CD4-positive, alpha-beta T cell (primary cell): ENCODE measurements around the gene CCNJL. TPM values are rescaled to one million over a fixed set of nuclear protein-coding genes. Genes with fewer than 3 reads are reported as not detected.

ENCODE experiments used
- ATAC-seq: fragments of 200-7000 bp; cut with Tn5 transposase; one replicate; pipeline ENCODE4 v1.10.0; 2022; ENCODE audit warnings: mild to moderate bottlenecking; ENCODE audit not compliant: poor library complexity
- CTCF ChIA-PET: fragments of 350-600 bp; sonication (Branson Sonifier 250); formaldehyde crosslinking; loops from one replicate; lab custom pipeline; 2021; ENCODE audit warnings: antibody characterized with exemption, inconsistent platforms; lab: Charles Lee
- POLR2A ChIA-PET: fragments of 350-600 bp; sonication (Branson Sonifier 250); formaldehyde crosslinking; loops from one replicate; lab custom pipeline; 2021; ENCODE audit warnings: antibody characterized with exemption, inconsistent platforms; lab: Charles Lee
- DNase-seq, 14 experiments: peaks; one replicate each; pipeline ENCODE4 v3.0.0-alpha.2; 2013 to 2020; ENCODE audit warnings: mixed read lengths in 2 of 14
- H3K27ac ChIP-seq, 2 donors: one replicate each; pipeline versions ENCODE4 v1.5.1 to v1.7.0; 2013; ENCODE audit warnings: low read length in 2 of 2, low read depth in 1 of 2, mild to moderate bottlenecking in 1 of 2
- H3K27me3 ChIP-seq, 2 experiments: 1 replicate in 1 of 2; 2 replicates in 1 of 2; pipeline versions ENCODE4 v1.6.1 to v1.7.0; 2013; ENCODE audit warnings: low read length in 2 of 2, control low read depth in 1 of 2, mild to moderate bottlenecking in 1 of 2, moderate library complexity in 1 of 2; ENCODE audit not compliant: insufficient read depth in 2 of 2, control insufficient read depth in 1 of 2
- H3K36me3 ChIP-seq: one replicate; pipeline ENCODE4 v1.6.1; 2013; ENCODE audit warnings: low read length, control low read depth; ENCODE audit not compliant: insufficient read depth
- H3K4me1 ChIP-seq: one replicate; pipeline ENCODE4 v1.6.1; 2013; ENCODE audit warnings: low read length, control low read depth; ENCODE audit not compliant: insufficient read depth
- H3K4me3 ChIP-seq: one replicate; pipeline ENCODE4 v1.5.1; 2013; ENCODE audit warnings: mild to moderate bottlenecking, low read length, moderate library complexity
- H3K9me3 ChIP-seq, 2 experiments: 1 replicate in 1 of 2; 2 replicates in 1 of 2; pipeline versions ENCODE4 v1.6.1 to v1.7.0; 2013; ENCODE audit warnings: low read length in 2 of 2, mild to moderate bottlenecking in 2 of 2, control low read depth in 1 of 2, moderate library complexity in 1 of 2; ENCODE audit not compliant: control insufficient read depth in 1 of 2, insufficient read depth in 1 of 2
- H3K27ac Mint-ChIP-seq: one replicate; pipeline ENCODE4 v1.8.0; 2020; ENCODE audit warnings: mixed read lengths
- H3K27me3 Mint-ChIP-seq: one replicate; pipeline ENCODE4 v1.8.0; 2021; ENCODE audit warnings: mixed read lengths
- H3K36me3 Mint-ChIP-seq: one replicate; pipeline ENCODE4 v1.8.0; 2021; ENCODE audit warnings: low read depth, mixed read lengths
- H3K4me1 Mint-ChIP-seq: one replicate; pipeline ENCODE4 v1.8.0; 2021; ENCODE audit warnings: low read depth, mixed read lengths
- H3K4me3 Mint-ChIP-seq: one replicate; pipeline ENCODE4 v1.8.0; 2020; ENCODE audit warnings: mild to moderate bottlenecking, mixed read lengths
- H3K9me3 Mint-ChIP-seq: one replicate; pipeline ENCODE4 v1.8.0; 2020; ENCODE audit warnings: mixed read lengths
- intact Hi-C, 2 experiments: fragments of 100-400 bp; cut with DNase I in 1 of 2; cut with micrococcal nuclease in 1 of 2; formaldehyde crosslinking; loops; one replicate each; pipeline versions ENCODE4 v1.15.1 to v1.9.0; 2023 to 2025; cut with DNase I, micrococcal nuclease
- total RNA-seq, 174 experiments: library from RNA in 2 of 174; stranded (reverse) in 2 of 174; gene quantifications; one replicate each; pipeline ENCODE4 v1.2.3 and lab custom pipeline; 2021 to 2026
- TF ChIP-seq, protein P1 (sequence below): fragments of 200-600 bp; IDR thresholded peaks from one replicate; pipeline ENCODE4 v1.8.0; 2022; ENCODE audit warnings: antibody characterized with exemption, mild to moderate bottlenecking

The CCNJL gene
- total RNA-seq, 2 experiments from 2014 or later = not detected

DNA sequence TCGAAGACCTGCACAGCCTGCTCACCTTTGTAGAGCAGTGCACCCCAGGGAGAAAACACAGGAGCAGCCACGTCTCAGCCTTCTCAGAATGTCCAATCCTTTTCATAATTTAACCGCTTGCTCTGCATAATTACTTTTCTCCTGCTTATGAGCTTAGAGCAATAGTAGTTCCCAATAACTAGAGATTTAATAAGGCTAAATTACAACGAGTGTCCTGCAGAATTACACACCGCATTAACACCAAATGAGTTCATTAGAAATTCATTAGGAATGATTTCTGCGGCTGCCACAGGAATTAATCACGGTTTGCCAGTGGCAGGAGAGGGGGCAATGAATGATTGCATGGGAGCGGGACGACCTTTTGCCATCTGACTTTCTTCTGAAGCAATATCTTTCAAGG lies 101.8 kb downstream of the CCNJL start:
- Mint-ChIP-seq H3K4me3 (no peak overlapping the region), H3K36me3 (no peaks in the 10 kb centered on the region), H3K4me1 (no peaks in the 10 kb centered on the region), H3K27ac (no peak overlapping the region), H3K9me3 (no peaks in the 10 kb centered on the region), H3K27me3 (no peaks in the 10 kb centered on the region)
- no peak for ATAC-seq
- no peaks in the 10 kb centered on the region for H3K27me3 ChIP-seq
- TF ChIP-seq, protein P1, sequence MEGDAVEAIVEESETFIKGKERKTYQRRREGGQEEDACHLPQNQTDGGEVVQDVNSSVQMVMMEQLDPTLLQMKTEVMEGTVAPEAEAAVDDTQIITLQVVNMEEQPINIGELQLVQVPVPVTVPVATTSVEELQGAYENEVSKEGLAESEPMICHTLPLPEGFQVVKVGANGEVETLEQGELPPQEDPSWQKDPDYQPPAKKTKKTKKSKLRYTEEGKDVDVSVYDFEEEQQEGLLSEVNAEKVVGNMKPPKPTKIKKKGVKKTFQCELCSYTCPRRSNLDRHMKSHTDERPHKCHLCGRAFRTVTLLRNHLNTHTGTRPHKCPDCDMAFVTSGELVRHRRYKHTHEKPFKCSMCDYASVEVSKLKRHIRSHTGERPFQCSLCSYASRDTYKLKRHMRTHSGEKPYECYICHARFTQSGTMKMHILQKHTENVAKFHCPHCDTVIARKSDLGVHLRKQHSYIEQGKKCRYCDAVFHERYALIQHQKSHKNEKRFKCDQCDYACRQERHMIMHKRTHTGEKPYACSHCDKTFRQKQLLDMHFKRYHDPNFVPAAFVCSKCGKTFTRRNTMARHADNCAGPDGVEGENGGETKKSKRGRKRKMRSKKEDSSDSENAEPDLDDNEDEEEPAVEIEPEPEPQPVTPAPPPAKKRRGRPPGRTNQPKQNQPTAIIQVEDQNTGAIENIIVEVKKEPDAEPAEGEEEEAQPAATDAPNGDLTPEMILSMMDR = no peak
- H3K4me1 ChIP-seq = no peaks in the 10 kb centered on the region
- no peak overlapping the region for H3K4me3 ChIP-seq
- intact Hi-C loops = no loop called here
- no peaks in the 10 kb centered on the region for H3K9me3 ChIP-seq
- ChIA-PET POLR2A (no interaction called here), CTCF (no interaction called here)
- H3K27ac ChIP-seq = no peak overlapping the region
- no peaks in the 10 kb centered on the region for H3K36me3 ChIP-seq
- no peak for DNase-seq

DNA sequence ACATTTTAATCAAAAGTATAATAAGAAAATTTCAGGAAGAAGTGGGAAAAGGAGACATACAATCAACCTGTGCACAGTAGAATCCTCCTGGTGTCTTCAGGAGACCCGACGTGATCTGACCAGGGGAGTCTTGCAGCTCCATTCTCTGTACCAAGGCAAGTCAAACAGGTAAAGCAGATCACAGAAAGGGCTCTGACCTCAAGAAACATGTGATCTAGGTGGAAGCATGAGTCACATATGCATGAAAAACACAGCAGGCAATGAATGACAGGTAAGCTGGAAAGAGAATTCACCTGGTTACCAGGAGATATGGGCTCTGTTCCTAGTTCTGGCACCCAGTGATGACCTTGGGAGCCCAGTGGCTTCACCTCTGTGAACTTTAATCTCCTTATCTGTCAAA lies 102.4 kb downstream of the CCNJL start:
- Mint-ChIP-seq H3K4me3 (no peak overlapping the region), H3K4me1 (no peaks in the 10 kb centered on the region), H3K27me3 (no peaks in the 10 kb centered on the region), H3K9me3 (no peaks in the 10 kb centered on the region), H3K36me3 (no peaks in the 10 kb centered on the region), H3K27ac (no peak overlapping the region)
- H3K4me1 ChIP-seq = no peaks in the 10 kb centered on the region
- H3K9me3 ChIP-seq = no peaks in the 10 kb centered on the region
- POLR2A ChIA-PET = no interaction called here
- no peaks in the 10 kb centered on the region for H3K27me3 ChIP-seq
- H3K36me3 ChIP-seq = no peaks in the 10 kb centered on the region
- intact Hi-C loops = no loop called here
- no peak for DNase-seq
- TF ChIP-seq, protein P1 = no peak
- CTCF ChIA-PET = no interaction called here
- no peak for ATAC-seq
- no peak overlapping the region for H3K4me3 ChIP-seq
- no peak overlapping the region for H3K27ac ChIP-seq

- ChIA-PET CTCF (no interaction called here), POLR2A (no interaction called here)
- Mint-ChIP-seq H3K36me3 (no peaks in the 10 kb centered on the region), H3K4me3 (no peak overlapping the region), H3K9me3 (no peaks in the 10 kb centered on the region), H3K27ac (no peak overlapping the region), H3K4me1 (no peaks in the 10 kb centered on the region), H3K27me3 (no peaks in the 10 kb centered on the region)
- H3K27me3 ChIP-seq = no peaks in the 10 kb centered on the region
- H3K4me1 ChIP-seq = no peaks in the 10 kb centered on the region
- intact Hi-C loops = no loop called here
- H3K36me3 ChIP-seq = no peaks in the 10 kb centered on the region
- TF ChIP-seq, protein P1 = no peak
- no peak overlapping the region for H3K27ac ChIP-seq
- no peak for ATAC-seq
- H3K9me3 ChIP-seq = no peaks in the 10 kb centered on the region
- H3K4me3 ChIP-seq = no peak overlapping the region
- DNase-seq = no peak
Measured at GRCh38 chr5:160207061-160207460, 105.3 kb downstream of the CCNJL start.

Other genes with a start within 250 kb of the CCNJL start
- gene PWWP2A, start 193.1 kb downstream of the CCNJL start, total RNA-seq = 10 to 100 TPM; 18.2 to 23.2 TPM
- not detected for gene FABP6, start 83.1 kb downstream of the CCNJL start, total RNA-seq
- not detected for gene C1QTNF2, start 58.1 kb upstream of the CCNJL start, total RNA-seq
- under 1 TPM in 1 of 2 experiments, not detected in 1; 0.16 TPM for gene FAM200C, start 87.5 kb upstream of the CCNJL start, total RNA-seq
- gene SLU7, start 106.5 kb upstream of the CCNJL start, total RNA-seq = 100 to 1,000 TPM in 1 of 2 experiments, 10 to 100 TPM in 1; 99.9 to 106 TPM
- gene PTTG1, start 109.3 kb upstream of the CCNJL start, total RNA-seq = 10 to 100 TPM; 15.1 to 17.6 TPM